NCI-H2081 treated with DMSO at 0.1 percent for 48 hours (cell line): Measurements from ENCODE around the gene LAMA2.
"Not testable (repeated sequence)": the region's sequence is repeated elsewhere in the genome, so short reads cannot be mapped to it uniquely, and the experiment has no call there.

Experiments
- DNase-seq: peaks from one replicate; lab custom pipeline; 2025; lab: John Stamatoyannopoulos, UW

The LAMA2 gene

DNA sequence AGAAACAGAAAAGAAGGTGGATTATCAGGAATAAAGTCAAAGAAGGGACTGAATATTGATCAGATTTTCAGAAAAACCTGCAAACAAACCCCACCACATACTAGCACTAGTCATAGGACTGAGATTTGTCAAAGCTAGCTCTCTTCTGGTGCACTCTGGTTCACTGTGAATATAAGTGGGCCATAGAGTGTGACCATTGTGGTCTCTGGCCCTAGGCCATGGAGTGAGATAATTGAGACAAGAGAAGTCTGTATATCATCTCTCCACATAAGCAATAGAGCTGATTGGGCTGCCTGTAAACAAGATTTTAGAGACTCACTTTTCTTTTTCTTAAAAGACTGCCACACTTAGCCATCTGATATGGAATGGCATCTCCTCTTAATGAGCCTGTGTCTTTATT lies 247.2 kb downstream of the LAMA2 start:
- DNase-seq = no peak

DNA sequence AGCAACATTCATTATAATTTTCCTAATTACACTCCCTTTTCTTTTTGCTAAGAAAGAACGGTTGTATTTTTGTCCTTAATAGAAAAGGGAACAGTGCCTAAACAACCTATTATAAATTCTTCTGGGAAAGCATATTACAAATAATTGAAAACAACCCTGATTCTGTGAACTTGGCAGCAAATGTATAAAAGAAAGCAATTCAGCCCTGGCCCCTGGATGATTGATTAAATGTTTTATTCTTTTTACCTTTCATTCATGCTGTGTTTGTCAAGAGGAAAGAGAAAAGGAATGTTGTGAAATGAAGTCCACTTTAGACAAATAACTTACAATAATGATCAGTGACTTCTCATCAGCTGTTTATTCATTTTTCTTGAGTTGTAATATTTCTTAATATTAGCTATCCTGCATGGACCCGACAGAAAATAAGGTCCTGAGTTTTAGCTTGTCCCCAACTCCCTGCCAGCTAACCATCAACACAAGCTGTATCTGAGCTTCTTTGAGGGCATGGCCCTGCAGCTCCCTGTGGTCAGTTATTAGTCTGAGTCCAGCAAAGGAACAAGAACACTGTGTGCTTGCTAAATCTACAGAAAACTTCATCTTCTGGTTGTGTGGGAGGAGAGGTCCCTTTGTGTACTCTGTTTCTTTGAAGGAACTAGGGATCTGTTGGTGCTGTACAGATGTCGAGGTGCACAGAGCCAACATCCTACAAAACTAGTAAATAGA lies 248.2 kb downstream of the LAMA2 start:
- DNase-seq = no peak

DNA sequence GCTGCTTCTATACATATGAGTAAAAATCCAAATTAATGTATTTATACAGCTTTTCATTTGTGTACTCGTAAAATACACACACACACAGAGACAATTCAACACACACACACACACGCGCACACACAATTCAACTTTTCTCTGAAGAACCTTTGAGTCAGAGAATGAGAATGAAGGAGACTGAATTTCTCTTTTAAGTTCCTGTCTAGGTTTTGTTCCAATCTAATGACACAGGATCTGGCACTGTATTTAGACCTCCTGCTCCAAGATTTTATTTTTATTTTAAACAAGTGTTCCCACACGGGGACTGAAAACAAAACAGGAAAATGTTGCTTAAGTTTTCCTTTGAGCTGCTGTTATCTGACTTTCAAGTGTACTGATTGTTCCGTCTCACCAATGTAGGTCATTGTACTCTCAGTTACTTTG lies 250.8 kb downstream of the LAMA2 start:
- no peak for DNase-seq

DNA sequence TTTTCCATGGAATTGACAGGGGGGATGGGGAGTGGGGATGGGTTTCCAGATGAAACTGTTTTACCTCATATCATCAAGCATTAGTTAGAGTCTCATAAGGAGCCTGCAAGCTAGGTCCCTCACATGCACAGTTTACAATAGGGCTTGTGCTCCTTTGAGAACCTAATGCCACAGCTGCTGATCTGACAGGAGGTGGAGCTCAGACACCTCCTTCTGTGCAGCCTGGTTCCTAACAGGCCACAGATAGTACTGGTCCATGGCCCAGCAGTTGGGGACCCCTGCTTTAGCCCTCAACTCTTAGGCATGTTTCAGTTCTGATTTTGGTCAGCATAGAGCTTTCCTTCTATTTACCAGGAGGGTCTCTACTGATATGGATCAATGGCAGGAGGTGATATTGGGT lies 251.6 kb downstream of the LAMA2 start:
- no peak for DNase-seq

DNA sequence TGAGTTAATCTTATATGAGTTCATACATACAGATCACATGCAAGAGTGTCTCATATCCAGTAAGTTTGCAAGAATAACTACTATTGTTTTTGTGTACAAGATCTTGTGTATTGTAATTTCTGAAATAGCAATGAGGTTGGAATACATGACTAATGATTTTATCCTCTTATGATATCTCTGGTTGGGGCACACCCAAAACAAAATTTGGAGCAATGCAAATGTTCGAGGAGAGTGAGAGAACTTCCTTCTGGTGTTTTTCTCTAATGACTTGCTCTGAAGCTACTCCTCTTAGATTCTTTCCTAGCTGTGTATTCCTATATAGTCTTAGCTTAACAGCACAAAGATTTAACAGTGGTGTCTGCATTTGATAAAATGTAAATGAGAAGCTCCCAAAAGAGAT lies 252.5 kb downstream of the LAMA2 start:
- no peak for DNase-seq

DNA sequence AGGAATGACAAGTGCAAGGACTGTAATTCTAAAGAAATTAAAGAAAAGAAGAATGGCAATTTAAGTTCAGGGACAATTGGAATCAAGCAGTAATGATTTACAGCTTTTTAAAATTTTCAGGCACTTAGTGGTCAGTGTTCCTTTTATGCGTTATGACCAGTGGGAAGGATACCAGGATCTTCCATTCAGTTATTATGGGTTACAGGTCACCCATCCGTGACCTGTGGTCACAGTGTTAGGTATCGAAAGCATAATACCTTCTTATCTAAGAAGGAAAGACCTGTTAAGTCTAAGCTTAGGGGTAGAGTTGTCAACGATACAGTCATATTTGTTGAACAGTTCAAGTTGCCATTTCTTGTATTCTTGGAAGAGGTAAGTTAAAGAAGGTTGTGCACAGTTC lies 253.8 kb downstream of the LAMA2 start:
- no peak for DNase-seq

DNA sequence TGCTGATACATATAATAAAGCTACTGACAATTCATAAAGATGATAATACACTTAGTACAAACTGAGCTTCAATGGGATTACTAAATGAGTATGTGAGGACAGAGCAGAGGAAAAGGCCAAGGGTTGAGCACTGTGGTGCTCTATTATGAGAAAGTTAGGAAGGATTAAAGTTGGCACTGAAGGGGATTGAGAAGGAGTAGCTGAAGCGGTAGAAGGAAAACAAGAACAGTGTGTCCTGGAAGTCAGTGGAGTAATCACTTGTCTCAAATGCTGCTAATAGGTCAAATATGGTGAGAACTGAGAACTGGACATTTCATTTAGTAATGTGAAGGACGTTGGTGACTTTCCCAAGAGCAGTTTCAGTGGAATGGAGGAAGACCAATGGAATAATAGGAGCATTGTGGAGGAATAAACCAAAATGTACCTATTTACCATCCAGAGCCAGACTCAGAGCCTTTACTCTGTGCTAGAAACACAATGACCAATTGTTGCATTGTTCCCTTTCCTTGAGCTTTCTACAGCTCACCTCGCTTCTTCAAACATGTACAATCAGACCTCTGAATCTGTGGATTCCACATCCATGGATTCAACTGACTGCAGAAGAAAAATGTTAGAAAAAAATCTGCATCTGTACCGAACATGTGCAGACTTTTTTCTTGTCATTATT lies 255.9 kb downstream of the LAMA2 start:
- no peak for DNase-seq

DNA sequence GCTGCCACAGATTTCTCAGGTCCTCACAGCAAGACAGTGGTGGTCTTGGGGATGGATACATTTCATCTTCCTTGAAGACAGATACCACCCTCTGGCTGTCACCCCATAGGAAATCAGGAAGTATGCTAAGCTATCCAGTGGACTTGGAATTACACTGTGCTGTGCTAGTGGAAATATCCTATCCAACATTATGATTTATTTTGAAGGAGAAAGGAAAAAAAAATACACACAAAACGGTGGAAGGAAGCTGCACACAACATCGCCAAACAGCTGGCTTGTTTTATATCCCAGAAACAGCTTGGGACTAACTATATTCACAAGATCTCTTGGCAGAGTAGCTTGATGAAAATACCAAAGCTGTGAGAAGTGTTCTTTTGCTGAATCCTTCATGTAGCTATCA lies 257.6 kb downstream of the LAMA2 start:
- DNase-seq = no peak

DNA sequence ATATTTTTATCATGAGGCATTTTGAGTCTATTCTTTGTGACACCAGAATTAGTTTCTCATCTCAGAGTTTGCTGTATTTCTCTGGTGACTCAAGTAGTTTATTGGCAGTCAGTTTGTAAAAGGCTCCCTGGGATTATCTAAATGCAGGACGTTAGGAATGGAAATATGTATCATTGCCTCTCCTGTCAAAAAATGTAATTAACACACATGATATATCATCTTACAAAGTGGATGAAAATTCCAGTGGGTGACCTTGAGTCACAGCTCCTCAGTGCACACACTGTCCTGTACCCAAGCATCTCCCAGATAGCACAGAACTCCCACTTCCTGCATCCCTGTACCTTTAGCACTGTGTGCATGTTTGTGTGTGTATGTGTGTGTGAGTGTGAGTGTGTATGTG lies 258.6 kb downstream of the LAMA2 start:
- DNase-seq = no peak

DNA sequence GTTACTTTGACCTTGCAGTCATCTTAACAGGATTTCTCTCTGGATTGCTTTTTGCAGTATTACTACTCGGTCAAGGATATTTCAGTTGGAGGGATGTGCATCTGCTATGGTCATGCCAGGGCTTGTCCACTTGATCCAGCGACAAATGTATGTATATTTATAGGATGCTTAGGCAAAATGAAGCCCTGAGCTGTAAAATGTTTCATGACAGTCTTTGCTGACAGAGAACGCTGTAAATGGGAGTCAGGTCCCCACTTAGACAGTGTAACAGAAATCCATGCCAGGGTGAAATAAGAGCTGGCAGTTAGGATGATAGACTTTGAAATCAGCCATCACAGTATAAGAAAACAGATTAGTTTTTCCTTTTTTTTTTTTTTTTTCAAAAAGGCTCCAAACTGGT lies 264.0 kb downstream of the LAMA2 start:
- no peak for DNase-seq

DNA sequence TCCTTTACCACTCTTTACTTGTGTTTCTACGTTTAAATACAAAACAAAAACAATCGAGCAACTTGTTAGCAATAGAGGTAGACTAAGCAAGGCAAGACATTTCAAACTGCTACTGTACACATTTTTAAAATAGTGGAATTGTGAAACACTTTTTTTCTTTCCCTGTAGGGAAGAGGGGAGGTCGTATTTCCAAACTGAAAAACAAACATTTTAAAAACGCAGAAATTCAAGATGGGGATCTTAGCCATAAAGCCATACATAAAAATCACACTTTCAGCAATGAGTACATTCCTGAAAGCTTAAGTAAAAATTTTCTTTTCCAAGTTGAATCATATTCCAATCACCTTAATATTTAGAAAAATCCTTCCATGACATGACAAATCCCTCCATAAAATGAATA lies 267.6 kb downstream of the LAMA2 start:
- no peak for DNase-seq

DNA sequence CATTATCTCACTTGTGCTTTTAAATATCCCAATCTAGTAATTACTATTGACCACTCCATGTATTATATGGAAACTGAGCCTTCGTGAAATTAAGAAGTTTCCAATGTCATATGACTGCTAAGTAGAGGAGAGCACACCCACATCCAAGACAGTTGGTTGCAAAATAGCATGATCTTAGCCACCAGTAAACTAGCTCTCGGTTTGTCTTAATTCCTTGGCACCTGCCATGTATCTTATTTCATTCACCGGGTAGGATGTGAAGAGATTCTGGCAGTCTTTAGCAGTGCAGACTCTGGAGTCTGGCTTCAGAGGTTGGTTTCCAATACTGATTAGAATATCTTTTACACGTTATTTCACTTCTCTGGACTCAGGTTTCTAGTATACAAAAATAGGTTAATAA lies 270.3 kb downstream of the LAMA2 start:
- DNase-seq = no peak

DNA sequence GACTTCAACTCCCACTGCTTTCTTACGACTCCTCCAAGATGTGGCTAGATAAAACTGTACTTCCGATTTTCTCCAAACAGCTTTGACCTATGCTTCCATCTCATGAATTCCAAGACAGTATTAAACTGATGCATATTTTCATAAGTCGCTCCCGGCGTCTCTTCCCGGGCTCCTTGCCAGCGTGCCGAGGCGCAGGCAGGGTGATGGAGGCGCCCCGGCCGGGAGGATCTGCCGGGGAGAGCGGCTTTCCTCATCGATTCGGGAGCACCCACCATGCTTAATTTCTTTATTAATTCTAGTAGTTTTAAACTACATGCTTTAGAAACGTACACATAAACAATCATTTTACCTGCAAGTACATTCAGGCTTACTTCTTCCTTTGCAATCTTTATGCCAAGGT lies 276.3 kb downstream of the LAMA2 start:
- DNase-seq = not testable (repeated sequence)

DNA sequence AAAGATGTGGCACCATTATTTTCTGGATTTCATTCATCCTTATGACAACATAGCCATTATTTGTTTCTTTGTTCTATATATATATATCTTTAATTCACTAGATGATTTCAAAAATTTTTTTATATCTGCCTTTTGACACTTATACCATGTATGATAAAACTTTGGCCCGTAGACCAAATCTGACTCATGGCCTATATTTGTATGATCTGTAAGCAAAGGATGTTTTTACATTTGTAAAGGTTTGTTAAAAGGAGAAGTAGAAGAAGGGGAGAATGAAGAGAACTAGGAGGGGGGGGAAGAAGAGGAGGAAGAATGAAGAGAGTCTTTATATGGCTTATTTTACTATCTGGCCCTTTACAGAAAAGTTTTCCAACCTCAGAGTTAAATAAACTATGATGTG lies 279.7 kb downstream of the LAMA2 start:
- no peak for DNase-seq

DNA sequence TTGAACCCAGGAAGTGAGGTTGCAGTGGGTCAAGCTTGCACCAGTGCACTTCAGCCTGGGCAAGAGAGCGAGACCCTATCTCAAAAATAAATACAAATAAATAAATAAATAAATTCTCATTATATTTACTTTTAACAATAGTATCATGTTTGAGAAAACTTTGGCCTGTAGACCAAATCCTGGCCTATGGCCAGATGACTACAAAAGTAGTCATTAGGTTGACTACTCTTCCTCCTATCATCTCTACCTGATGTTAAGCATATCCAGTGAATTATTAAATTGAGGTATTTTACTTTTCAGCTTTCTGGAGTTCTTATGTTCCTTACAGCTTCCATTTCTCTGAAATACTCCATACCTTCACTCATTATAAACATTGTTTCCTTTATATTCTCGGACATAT lies 280.6 kb downstream of the LAMA2 start:
- no peak for DNase-seq

DNA sequence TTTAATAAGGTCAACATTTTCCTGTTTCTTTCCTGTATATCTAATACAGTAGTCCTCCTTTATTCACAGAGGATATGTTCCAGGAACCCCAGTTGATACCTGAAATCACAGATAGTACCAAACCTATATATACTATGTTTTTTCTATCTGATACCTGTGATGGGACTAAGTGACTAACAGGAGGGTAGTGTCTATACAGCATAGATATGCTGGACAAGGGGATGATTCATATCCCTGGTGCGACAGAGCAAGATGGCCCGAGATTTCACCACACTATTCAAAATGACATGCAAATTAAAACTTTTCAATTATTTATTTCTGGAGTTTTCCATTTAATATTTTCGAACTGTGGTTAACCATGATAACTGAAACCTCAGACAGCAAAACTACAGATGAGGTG lies 281.1 kb downstream of the LAMA2 start:
- no peak for DNase-seq

DNA sequence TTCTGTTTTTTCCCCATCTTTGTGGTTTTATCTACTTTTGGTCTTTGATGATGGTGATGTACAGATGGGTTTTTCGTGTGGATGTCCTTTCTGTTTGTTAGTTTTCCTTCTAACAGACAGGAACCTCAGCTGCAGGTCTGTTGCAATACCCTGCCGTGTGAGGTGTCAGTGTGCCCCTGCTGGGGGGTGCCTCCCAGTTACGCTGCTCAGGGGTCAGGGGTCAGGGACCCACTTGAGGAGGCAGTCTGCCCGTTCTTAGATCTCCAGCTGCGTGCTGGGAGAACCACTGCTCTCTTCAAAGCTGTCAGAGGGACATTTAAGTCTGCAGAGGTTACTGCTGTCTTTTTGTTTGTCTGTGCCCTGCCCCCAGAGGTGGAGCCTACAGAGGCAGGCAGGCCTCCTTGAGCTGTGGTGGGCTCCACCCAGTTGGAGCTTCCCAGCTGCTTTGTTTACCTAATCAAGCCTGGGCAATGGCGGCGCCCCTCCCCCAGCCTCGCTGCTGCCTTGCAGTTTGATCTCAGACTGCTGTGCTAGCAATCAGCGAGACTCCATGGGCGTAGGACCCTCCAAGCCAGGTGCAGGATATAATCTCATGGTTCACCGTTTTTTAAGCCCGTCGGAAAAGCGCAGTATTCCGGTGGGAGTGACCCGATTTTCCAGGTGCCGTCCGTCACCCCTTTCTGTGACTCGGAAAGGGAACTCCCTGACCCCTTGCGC lies 289.5 kb downstream of the LAMA2 start:
- not testable (repeated sequence) for DNase-seq

DNA sequence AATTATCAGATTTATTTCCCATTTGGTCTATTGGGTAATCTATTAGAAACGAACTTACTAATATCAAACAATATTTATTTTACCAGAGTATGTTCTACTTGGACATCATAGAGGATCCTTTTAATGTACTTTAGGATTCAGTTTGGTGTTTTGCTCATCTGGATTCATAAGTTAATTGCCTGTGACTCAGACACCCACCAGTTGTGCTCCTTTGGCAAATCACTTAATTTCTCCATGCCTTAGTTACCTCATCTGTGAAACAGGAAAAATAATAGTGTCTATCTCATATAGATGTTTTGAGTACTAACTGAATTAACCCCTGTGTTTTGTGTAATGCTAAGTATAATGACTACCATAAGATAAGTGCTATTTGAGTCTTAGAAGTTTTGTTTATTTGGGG lies 292.1 kb downstream of the LAMA2 start:
- no peak for DNase-seq

DNA sequence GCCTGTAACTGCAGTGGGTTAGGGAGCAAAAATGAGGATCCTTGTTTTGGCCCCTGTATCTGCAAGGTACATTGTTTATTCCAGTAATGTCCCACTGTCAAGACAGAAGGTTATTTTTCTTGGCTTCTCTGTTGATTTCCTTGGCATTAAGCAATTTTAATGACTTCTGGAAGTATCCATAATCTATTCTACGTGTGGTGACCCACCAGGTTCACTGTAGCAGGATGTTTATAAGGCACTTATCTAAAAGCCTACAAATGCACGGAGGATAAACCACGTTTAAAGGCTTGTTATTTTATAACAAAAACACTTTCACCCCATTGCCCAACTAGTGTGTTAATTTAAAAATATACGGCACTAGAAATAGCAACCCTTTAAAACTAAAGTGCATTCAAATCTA lies 294.9 kb downstream of the LAMA2 start:
- DNase-seq = no peak

DNA sequence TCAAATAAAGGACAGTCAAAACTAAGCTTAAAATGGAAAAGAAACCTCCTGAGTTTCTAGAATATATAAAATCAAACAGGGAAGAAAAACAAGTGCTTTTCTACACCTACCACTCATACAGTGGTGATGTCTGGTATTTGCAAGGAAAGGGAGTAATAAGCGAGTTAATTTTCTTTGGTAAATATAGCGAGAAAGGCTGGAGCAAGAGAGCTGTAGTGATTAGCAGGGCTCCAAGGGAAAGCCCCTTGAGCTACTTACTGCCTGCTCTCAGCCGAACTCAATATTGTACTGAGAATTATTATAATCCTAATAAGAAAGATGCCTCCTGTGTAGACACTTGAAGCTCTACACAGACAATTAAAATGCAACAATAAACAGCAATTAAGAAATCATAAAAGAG lies 296.3 kb downstream of the LAMA2 start:
- no peak for DNase-seq

DNA sequence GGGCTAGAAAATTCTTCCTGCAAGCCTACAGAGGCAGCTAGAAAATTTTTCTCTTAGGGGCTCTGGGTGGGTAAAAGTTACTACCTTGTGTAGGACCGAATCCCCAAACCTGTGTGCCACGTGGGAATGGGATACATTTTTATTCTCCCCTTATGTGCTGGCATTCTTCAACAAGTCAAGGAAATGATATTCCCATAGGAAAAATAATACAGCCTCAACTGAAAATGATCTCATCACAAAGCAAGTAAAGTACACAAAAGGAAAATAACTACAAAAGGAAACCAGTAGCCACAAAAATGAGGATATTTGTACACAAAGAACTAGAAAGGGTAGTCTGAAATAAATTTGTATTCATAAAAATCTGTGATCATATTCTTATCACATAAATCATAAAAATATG lies 298.1 kb downstream of the LAMA2 start:
- DNase-seq = no peak

DNA sequence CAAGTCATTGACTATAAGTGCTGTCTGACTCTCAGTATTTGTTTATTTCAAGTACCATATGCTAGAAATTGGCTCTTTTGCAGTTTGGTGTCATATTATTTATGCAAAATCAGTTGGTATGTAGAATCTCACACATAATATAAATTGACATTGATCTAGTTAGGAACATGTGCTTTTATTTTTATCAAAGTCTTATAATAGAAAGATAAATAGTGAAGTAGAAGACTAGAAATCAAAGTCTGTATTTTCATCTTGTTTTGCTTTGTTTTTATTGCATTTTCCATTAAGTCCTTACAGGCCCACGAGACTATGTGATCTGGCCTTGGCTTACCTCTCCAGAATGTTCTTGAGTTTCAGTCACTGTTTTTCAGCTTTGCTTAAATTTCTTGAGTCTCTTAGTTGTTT lies 300.3 kb downstream of the LAMA2 start:
- no peak for DNase-seq

DNA sequence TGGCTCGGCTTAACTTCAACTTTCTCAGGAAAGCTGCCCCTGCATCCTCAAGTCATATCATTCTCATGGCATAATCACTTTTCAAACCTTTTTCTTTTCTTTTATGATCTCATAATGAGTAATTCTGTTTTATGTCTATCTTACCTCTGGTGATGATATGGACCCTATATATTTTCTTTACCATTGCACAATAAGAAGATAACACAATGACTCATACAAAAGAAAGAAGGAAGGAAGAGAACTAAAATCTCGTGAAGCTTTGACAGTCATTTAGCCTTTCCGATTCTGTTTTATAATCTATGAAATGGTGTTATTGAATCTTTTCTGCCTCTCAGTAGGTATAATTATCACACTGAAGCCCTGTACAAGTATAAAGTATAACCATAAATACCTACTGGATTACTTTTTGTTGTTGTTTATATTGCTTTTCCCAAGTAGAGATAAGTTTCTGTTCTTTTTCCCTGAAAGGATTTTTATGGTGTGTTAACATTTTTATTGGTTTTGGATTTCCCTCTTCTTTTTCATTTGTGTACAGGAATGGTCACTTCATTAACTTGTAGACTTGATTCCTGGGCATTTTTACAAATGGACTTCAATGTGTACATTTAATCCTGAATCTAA lies 300.9 kb downstream of the LAMA2 start:
- DNase-seq = no peak
